A549 treated with CpdA at 1 μM for 4 hours (cell line): ENCODE data around the gene SARS2. TPM values are rescaled to one million over a fixed set of nuclear protein-coding genes. Genes with fewer than 3 reads are reported as not detected.

Experiments
- total RNA-seq: library from RNA; stranded (reverse); fragments of 200-300 nt; extraction: Qiagen RNA extraction; gene quantifications from 5 replicates; pipeline ENCODE4 v1.2.3, GENCODE V29; 2022; ENCODE audit warnings: low read depth

Gene SARS2
- total RNA-seq: 48.1 to 58.7 TPM (median 56.2 TPM) in 5 replicates

GRCh38 chr19:38929929-38930775 is at the start of gene SARS2:
TSS of gene SARS2 (minus strand) at chr19:38930763. CDS start at chr19:38930736, 27 bp downstream.

DNA sequence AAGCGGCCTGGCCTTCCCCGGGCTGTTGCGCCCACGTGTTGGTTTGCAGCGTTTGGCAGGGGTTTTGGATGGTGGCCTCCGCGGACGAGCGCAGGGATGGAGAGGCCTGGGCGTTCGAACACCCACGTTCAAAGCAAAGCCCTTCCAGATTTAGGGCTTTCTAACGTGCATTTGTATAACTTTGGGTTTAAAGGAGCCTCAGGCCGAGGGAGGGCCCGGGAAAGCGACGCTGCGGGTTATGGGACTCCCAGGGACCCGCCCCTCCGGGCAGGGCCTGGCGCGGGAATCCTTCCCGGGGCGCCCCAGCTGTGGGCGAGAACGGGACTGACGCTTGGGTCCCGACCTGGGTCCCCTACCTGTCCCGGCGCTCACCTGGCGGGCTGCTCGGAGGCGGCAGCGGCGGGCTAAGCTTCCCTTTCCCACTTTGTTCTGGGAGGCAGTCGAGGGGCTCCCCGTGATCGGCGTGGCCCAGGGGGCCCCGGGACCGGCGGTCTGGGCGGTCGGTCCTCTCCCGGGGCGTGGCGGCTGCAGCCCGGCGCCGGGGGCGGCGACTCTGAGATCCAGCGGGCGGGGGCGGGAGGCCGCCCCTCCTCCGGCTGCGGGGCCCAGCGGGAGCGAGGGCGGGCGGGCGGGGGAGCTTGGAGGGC is 44.8 kb upstream of the SARS2 start, which contains the start of gene FBXO17:
FBXO17 (minus strand) TSS at position 529 of the 647 bp plus-strand sequence. CDS start 25,423 bp downstream, outside the sequence.

DNA sequence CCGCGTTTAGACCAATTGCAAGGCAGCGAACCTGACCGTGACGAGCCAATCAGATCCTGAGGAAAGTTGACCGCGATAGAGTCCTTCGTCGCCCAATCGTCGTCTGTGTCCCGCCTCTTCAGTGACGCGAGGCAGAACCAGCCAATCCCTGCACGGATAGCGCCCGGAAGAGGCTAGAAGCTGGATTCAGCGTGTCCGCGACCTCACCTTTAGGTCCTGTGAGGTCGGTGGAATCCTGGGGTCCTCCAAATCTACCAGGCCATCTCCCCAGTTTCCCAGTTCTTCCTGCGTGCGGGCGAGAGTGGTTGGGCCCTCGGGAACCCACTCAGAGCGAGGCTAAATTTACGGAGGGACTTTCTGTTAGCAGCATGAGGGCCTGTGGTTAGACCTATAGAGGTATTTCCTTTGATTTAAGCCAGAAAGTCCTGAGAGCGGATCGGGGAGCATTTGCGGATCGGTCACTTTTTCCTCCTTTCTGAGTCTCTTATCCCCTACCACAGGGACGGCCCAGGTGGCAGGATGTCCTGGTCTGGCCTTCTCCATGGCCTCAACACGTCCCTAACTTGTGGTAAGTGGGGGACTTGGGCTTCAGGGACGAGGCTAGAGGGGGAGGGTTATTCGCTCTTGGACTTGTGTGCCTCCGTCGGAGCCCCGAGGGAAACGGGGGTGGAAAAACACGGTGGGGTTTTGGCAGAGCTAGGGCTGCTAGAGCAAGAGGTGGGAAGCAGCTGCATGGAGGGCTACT is 385 bp upstream of the SARS2 start, which contains the start of gene MRPS12:
MRPS12 (plus strand) TSS at position 169 of the 745 bp plus-strand sequence; CDS start at position 520, 351 bp downstream.

DNA sequence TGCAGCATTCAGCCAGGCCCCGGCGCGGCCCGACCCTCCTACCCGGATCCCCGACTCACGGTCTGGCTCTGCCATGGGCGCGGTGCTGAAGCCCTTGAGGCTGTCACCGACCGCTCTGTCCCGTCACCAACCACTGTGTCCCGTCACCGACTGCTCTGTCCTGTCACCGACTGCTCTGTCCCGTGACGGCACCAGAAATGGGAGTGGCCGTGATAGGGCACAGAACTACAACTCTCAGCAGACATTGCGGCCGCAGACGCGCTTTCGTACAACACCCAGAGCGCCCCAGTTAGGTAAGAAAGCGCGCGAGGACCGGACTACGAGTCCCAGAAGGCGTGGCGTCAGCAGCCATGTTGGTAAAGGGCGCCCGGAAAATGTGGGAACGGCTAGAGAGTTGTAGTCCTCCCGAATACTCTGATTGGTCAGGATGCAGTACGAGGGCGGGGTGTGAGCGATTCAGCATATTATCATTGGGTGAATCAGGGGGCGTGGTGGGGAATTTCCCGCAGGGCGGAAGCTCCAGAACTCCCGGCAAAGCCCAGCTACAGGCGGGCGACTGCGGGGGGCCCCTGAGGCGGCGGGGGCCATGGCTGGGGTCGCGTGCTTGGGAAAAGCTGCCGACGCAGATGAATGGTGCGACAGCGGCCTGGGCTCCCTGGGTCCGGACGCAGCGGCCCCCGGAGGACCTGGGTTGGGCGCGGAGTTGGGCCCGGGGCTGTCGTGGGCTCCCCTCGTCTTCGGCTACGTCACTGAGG is 30.9 kb downstream of the SARS2 start, which contains the start of the genes NFKBIB and SIRT2:
NFKBIB (plus strand) TSS at position 523 of the 755 bp plus-strand sequence; CDS start at position 587, 64 bp downstream.
SIRT2 (minus strand) TSS at position 172 of the 755 bp plus-strand sequence; CDS start at position 75, 97 bp downstream.

GRCh38 chr19:38877781-38878574 is 52.6 kb downstream of the SARS2 start, which contains the start of gene RINL:
TSS of gene RINL (minus strand) at chr19:38878275. CDS start at chr19:38876742, 1,533 bp downstream.

Other genes starting within 250 kb of the SARS2 start
- 4.8 to 7.1 TPM (median 5.9 TPM) in 5 replicates for gene CAPN12, start 186.3 kb downstream of the SARS2 start, total RNA-seq
- gene LGALS7, start 157.2 kb downstream of the SARS2 start, total RNA-seq: 0.32 TPM in 1 of 5 replicates, not detected in the others
- gene LGALS7B, start 141.6 kb downstream of the SARS2 start, total RNA-seq: 0.37 to 0.65 TPM (median 0.56 TPM) in 3 of 5 replicates, not detected in the others
- 0.50 to 1.1 TPM (median 0.72 TPM) in 5 replicates for gene LGALS4, start 117.8 kb downstream of the SARS2 start, total RNA-seq
- 286 to 383 TPM (median 290 TPM) in 5 replicates for gene ECH1, start 99.0 kb downstream of the SARS2 start, total RNA-seq
- 350 to 371 TPM (median 363 TPM) in 5 replicates for gene HNRNPL, start 80.8 kb downstream of the SARS2 start, total RNA-seq
- 2.6 to 3.6 TPM (median 2.8 TPM) in 5 replicates for gene RINL, start 52.5 kb downstream of the SARS2 start, total RNA-seq
- 34.8 to 39.9 TPM (median 36.1 TPM) in 5 replicates for gene SIRT2, start 31.1 kb downstream of the SARS2 start, total RNA-seq
- gene NFKBIB, start 30.8 kb downstream of the SARS2 start, total RNA-seq: 68.2 to 127 TPM (median 105 TPM) in 5 replicates
- gene CCER2, start 18.6 kb downstream of the SARS2 start, total RNA-seq: 0.76 to 1.3 TPM (median 0.89 TPM) in 5 replicates
- gene MRPS12, start 181 bp upstream of the SARS2 start, total RNA-seq: 205 to 327 TPM (median 291 TPM) in 5 replicates
- 70.5 to 99.5 TPM (median 87.1 TPM) in 5 replicates for gene FBXO17, start 45.0 kb upstream of the SARS2 start, total RNA-seq
- gene FBXO27, start 101.8 kb upstream of the SARS2 start, total RNA-seq: 5.0 to 8.3 TPM (median 7.5 TPM) in 5 replicates
- gene ACP7, start 153.6 kb upstream of the SARS2 start, total RNA-seq: 0.15 to 0.19 TPM (median 0.17 TPM) in 5 replicates
- gene PAK4, start 195.0 kb upstream of the SARS2 start, total RNA-seq: 96.5 to 129 TPM (median 118 TPM) in 5 replicates